Measurements from ENCODE around the gene ERBB4.
A peak's percentile ranks its signal among the peaks of the same experiment; 100 is the strongest.

ERBB4 gene

DNA sequence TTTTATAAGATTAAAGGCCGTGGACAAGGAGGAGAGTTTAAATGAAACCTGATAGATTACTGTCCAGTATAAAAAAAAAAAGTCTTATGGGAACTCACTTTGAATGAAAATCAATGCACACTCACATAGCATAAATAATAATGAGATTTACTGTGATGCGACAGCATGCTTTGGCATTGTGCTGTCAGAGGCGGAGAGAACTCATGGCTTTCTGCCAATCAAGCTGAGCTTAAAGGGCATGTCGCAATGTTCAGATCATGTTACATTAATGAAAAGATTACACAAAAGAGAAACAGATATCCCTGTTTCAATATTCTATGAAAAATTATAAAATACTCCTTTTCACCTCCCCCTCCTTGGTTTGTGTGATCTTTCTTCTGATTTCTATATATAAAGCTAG is 310.8 kb downstream of the ERBB4 start:
- Histone ChIP-seq H3K27ac (no peak overlapping the region), H3K4me2 (ENCODE audit: low read length) (peak overlapping the region; percentile 2), H3K4me3 (ENCODE audit: low read depth, low read length) (no peak overlapping the region), H3K9me3 (ENCODE audit: control insufficient read depth, low read length) (no peaks in the 10 kb centered on the region), H3K27me3 (ENCODE audit: control insufficient read depth, insufficient read depth, low read length) (no peaks in the 10 kb centered on the region), H3K36me3 (ENCODE audit: control insufficient read depth, insufficient read depth, low read length) (no peaks in the 10 kb centered on the region), H2AFZ (no peak overlapping the region), H3K79me2 (no peaks in the 10 kb centered on the region), H3K9ac (no peak overlapping the region), H3K4me1 (no peaks in the 10 kb centered on the region)
- no peak for TF ChIP-seq CTCF (IDR thresholded peaks at IDR 0.05)

DNA sequence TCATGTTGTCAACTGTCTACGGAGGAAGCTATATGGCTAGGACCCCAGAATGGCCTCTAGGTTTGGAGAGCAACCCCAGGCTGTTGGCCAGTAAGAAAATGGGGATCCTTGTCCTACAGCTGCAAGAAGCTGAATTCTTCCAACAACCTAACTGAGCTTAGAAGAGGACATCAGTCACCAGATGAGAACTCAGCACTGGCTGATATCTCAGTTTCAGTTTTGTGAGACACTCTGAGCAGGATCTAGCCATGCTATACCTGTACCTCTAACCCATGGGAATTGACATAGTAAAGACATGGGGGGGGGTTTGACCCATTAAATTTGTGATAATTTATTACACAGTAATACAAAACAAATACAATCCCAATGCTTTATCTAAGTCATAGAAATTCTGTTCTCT is 312.5 kb downstream of the ERBB4 start:
- no peak for TF ChIP-seq CTCF (IDR thresholded peaks at IDR 0.05)
- no peak overlapping the region for H3K9ac ChIP-seq

DNA sequence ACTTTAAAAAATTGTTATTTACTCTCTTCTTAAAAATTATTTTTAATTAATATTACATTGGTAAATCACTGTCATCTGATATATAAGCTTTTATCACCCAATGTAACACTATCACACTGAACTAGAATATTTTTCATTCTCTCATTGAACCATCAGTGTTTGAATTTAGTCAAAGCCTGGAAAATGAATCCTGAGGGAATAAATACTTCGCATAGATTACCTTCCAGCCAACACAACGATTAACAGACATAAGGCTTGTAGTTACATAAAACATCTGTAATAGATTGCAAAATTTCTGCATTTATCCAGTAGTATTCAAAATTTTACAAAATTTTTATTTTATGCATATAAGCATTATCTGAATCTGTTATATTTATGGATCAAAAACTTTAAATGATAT is 314.9 kb downstream of the ERBB4 start:
- Histone ChIP-seq H3K4me2 (ENCODE audit: low read length) (no peak overlapping the region), H3K4me3 (ENCODE audit: low read depth, low read length) (no peak overlapping the region), H3K27ac (no peak overlapping the region), H3K27me3 (ENCODE audit: control insufficient read depth, insufficient read depth, low read length) (no peaks in the 10 kb centered on the region), H3K79me2 (no peaks in the 10 kb centered on the region), H3K4me1 (no peaks in the 10 kb centered on the region), H3K9ac (no peak overlapping the region), H2AFZ (no peak overlapping the region), H3K9me3 (ENCODE audit: control insufficient read depth, low read length) (no peaks in the 10 kb centered on the region), H3K36me3 (ENCODE audit: control insufficient read depth, insufficient read depth, low read length) (no peaks in the 10 kb centered on the region)
- TF ChIP-seq CTCF (IDR thresholded peaks at IDR 0.05), result no peak

More for the DNA sequence above, 312.5 kb downstream of the ERBB4 start:
- H3K9me3 ChIP-seq (ENCODE audit: control insufficient read depth, low read length), result no peaks in the 10 kb centered on the region
- H3K36me3 ChIP-seq (ENCODE audit: control insufficient read depth, insufficient read depth, low read length), result no peaks in the 10 kb centered on the region
- no peak overlapping the region for H3K4me3 ChIP-seq (ENCODE audit: low read depth, low read length)
- no peak overlapping the region for H3K4me2 ChIP-seq (ENCODE audit: low read length)
- H2AFZ ChIP-seq, result no peak overlapping the region
- no peaks in the 10 kb centered on the region for H3K4me1 ChIP-seq
- H3K27me3 ChIP-seq (ENCODE audit: control insufficient read depth, insufficient read depth, low read length), result no peaks in the 10 kb centered on the region
- H3K27ac ChIP-seq, result no peak overlapping the region
- H3K79me2 ChIP-seq, result no peaks in the 10 kb centered on the region

DNA sequence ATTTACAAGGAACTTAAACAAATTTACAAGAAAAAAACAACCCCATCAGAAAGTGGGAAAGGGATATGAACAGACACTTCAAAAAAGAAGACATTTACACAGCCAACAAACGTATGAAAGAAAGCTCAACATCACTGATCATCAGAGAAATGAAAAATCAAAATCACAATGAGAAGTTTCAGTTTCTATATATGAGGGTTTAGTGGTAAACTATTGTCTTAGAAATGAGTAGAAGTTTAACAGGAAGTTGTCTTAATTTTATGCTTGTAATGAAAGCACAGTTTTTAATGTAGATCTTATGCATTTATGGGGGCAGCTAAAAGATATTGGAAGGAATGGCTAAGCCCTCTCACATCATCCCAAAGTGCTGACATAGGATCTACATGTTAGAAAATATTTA is 325.4 kb downstream of the ERBB4 start:
- Histone ChIP-seq H3K27me3 (ENCODE audit: control insufficient read depth, insufficient read depth, low read length) (no peaks in the 10 kb centered on the region), H3K27ac (no peak overlapping the region), H3K79me2 (no peaks in the 10 kb centered on the region), H3K4me1 (no peaks in the 10 kb centered on the region), H3K4me3 (ENCODE audit: low read depth, low read length) (no peak overlapping the region), H3K9me3 (ENCODE audit: control insufficient read depth, low read length) (no peaks in the 10 kb centered on the region), H3K4me2 (ENCODE audit: low read length) (no peak overlapping the region), H2AFZ (no peak overlapping the region), H3K36me3 (ENCODE audit: control insufficient read depth, insufficient read depth, low read length) (no peaks in the 10 kb centered on the region), H3K9ac (no peak overlapping the region)
- TF ChIP-seq CTCF (IDR thresholded peaks at IDR 0.05), result no peak

GRCh38 chr2:212208467-212208866 is 330.1 kb downstream of the ERBB4 start:
- Histone ChIP-seq H3K4me1 (no peaks in the 10 kb centered on the region), H3K36me3 (ENCODE audit: control insufficient read depth, insufficient read depth, low read length) (no peaks in the 10 kb centered on the region), H3K4me3 (ENCODE audit: low read depth, low read length) (no peak overlapping the region), H3K27ac (no peak overlapping the region), H3K9ac (no peak overlapping the region), H3K4me2 (ENCODE audit: low read length) (no peak overlapping the region), H3K9me3 (ENCODE audit: control insufficient read depth, low read length) (no peaks in the 10 kb centered on the region), H3K27me3 (ENCODE audit: control insufficient read depth, insufficient read depth, low read length) (no peaks in the 10 kb centered on the region), H2AFZ (no peak overlapping the region), H3K79me2 (no peaks in the 10 kb centered on the region)
- no peak for TF ChIP-seq CTCF (IDR thresholded peaks at IDR 0.05)
